Suprapubic skin (tissue), 4 donors: ENCODE results near the gene CCDC197.

Experiments
- EP300 ChIP-seq: sonication (generic); formaldehyde crosslinking; IDR thresholded peaks from one replicate; pipeline ENCODE4 v1.6.1; 2017; ENCODE audit warnings: antibody characterized with exemption
- POLR2A ChIP-seq, 2 donors: fragments of 450-650 bp; IDR thresholded peaks; one replicate each; pipeline ENCODE4 v1.6.1; 2017; ENCODE audit warnings: antibody characterized with exemption in 2 of 2, mild to moderate bottlenecking in 2 of 2, moderate library complexity in 2 of 2
- POLR2AphosphoS5 ChIP-seq, 3 donors: sonication (generic); formaldehyde crosslinking; IDR thresholded peaks; one replicate each; pipeline ENCODE4 v1.6.1; 2017; ENCODE audit warnings: antibody characterized with exemption in 3 of 3
- TF ChIP-seq, protein P1 (sequence below), 2 donors: fragments of 200-600 bp in 1 of 2; fragments of 450-650 bp in 1 of 2; sonication (generic) in 1 of 2; IDR thresholded peaks; one replicate each; pipeline ENCODE4 v1.5.1; 2016 to 2019; ENCODE audit warnings: antibody characterized with exemption in 2 of 2, mild to moderate bottlenecking in 1 of 2, moderate library complexity in 1 of 2

GRCh38 chr14:94038510-94038909, 41.4 kb downstream of the CCDC197 start:
- TF ChIP-seq POLR2A (IDR thresholded peaks at IDR 0.05) (no peak), POLR2AphosphoS5 (IDR thresholded peaks at IDR 0.05) (no peak), EP300 (no peak)
- TF ChIP-seq, protein P1, sequence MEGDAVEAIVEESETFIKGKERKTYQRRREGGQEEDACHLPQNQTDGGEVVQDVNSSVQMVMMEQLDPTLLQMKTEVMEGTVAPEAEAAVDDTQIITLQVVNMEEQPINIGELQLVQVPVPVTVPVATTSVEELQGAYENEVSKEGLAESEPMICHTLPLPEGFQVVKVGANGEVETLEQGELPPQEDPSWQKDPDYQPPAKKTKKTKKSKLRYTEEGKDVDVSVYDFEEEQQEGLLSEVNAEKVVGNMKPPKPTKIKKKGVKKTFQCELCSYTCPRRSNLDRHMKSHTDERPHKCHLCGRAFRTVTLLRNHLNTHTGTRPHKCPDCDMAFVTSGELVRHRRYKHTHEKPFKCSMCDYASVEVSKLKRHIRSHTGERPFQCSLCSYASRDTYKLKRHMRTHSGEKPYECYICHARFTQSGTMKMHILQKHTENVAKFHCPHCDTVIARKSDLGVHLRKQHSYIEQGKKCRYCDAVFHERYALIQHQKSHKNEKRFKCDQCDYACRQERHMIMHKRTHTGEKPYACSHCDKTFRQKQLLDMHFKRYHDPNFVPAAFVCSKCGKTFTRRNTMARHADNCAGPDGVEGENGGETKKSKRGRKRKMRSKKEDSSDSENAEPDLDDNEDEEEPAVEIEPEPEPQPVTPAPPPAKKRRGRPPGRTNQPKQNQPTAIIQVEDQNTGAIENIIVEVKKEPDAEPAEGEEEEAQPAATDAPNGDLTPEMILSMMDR (IDR thresholded peaks at IDR 0.05): no peak
